GM23338 (cell line): Measurements from ENCODE around the gene RIBC2. TPM values are rescaled to one million over a fixed set of nuclear protein-coding genes. Genes with fewer than 3 reads are reported as not detected.

Source experiments
- ATAC-seq: fragments of 200-7000 bp; cut with Tn5 transposase; 3 replicates; pipeline ENCODE4 v1.9.1; 2020
- DNase-seq: peaks from one replicate; pipeline ENCODE4 v3.0.0-alpha.2; 2015; ENCODE audit warnings: low spot score
- H2AFZ ChIP-seq: fragments of 200-600 bp; sonication (generic); 2 replicates; pipeline ENCODE4 v1.8.0; 2016; ENCODE audit warnings: antibody characterized with exemption, mild to moderate bottlenecking, moderate library complexity
- H3F3A ChIP-seq: fragments of 200-600 bp; sonication (generic); replicated peaks from 2 replicates; pipeline ENCODE4 v1.8.0; 2017; ENCODE audit warnings: antibody characterized with exemption, mixed run types, low read depth
- H3K27ac ChIP-seq: fragments of 200-600 bp; sonication (generic); 2 replicates; pipeline ENCODE4 v1.6.1; 2016; ENCODE audit warnings: low read depth
- H3K27me3 ChIP-seq: fragments of 200-600 bp; sonication (generic); 2 replicates; pipeline ENCODE4 v1.8.0; 2016; ENCODE audit warnings: mild to moderate bottlenecking, mixed run types, moderate library complexity; ENCODE audit not compliant: insufficient read depth
- H3K36me3 ChIP-seq: fragments of 200-600 bp; sonication (generic); 2 replicates; pipeline ENCODE4 v1.8.0; 2016; ENCODE audit warnings: mild to moderate bottlenecking; ENCODE audit not compliant: insufficient read depth
- H3K4me1 ChIP-seq: fragments of 200-600 bp; sonication (generic); 2 replicates; pipeline ENCODE4 v1.8.0; 2016; ENCODE audit warnings: mild to moderate bottlenecking, moderate library complexity; ENCODE audit not compliant: insufficient read depth
- H3K4me2 ChIP-seq: fragments of 200-600 bp; sonication (generic); 2 replicates; pipeline ENCODE4 v1.7.1; 2017; ENCODE audit warnings: mixed run types
- H3K4me3 ChIP-seq: fragments of 200-600 bp; sonication (generic); 2 replicates; pipeline ENCODE4 v1.6.1; 2016; ENCODE audit warnings: mixed run types
- H3K79me2 ChIP-seq: fragments of 200-600 bp; sonication (generic); replicated peaks from 2 replicates; pipeline ENCODE4 v1.8.0; 2017; ENCODE audit warnings: mild to moderate bottlenecking; ENCODE audit not compliant: insufficient read depth
- H3K9me2 ChIP-seq: fragments of 200-600 bp; sonication (generic); 2 replicates; pipeline ENCODE4 v1.8.0; 2017; ENCODE audit not compliant: insufficient read depth
- H4K20me1 ChIP-seq: fragments of 200-600 bp; sonication (generic); replicated peaks from 2 replicates; pipeline ENCODE4 v1.8.0; 2017; ENCODE audit warnings: mild to moderate bottlenecking; ENCODE audit not compliant: insufficient read depth
- H3K27ac Mint-ChIP-seq: 2 replicates; pipeline ENCODE4 v1.8.0; 2020; ENCODE audit warnings: inconsistent platforms, mild to moderate bottlenecking, moderate library complexity, mixed read lengths
- H3K27me3 Mint-ChIP-seq: 3 replicates; pipeline ENCODE4 v1.8.0; 2022; ENCODE audit warnings: low read depth, mild to moderate bottlenecking, moderate library complexity, mixed read lengths, inconsistent platforms; ENCODE audit not compliant: insufficient read depth, poor library complexity
- H3K36me3 Mint-ChIP-seq: 3 replicates; pipeline ENCODE4 v1.8.0; 2021; ENCODE audit warnings: low read depth, mild to moderate bottlenecking, inconsistent platforms, moderate library complexity, mixed read lengths
- H3K4me1 Mint-ChIP-seq: 3 replicates; pipeline ENCODE4 v1.8.0; 2020; ENCODE audit warnings: mild to moderate bottlenecking, inconsistent platforms, mixed read lengths
- H3K4me3 Mint-ChIP-seq: 3 replicates; pipeline ENCODE4 v1.8.0; 2021; ENCODE audit warnings: moderate library complexity, mild to moderate bottlenecking, inconsistent platforms, mixed read lengths
- H3K9me3 Mint-ChIP-seq: 3 replicates; pipeline ENCODE4 v1.8.0; 2020; ENCODE audit warnings: moderate library complexity, mild to moderate bottlenecking, inconsistent platforms, mixed read lengths
- CREB1 ChIP-seq: fragments of 250-450 bp; sonication (Bioruptor Pico); IDR thresholded peaks from 2 replicates; pipeline ENCODE4 v1.5.0; 2020; ENCODE audit warnings: low read depth, mild to moderate bottlenecking, moderate library complexity
- CTCF ChIP-seq, 2 experiments: fragments of 200-600 bp in 1 of 2; sonication (generic) in 1 of 2; conservative IDR thresholded peaks; 2 replicates each; pipeline versions ENCODE4 v1.5.1 to v1.6.1; 2016 to 2017; ENCODE audit warnings: antibody characterized with exemption in 2 of 2, low read depth in 2 of 2, mild to moderate bottlenecking in 2 of 2, moderate library complexity in 1 of 2
- JUNB ChIP-seq: IDR thresholded peaks from one replicate; pipeline ENCODE4 v1.6.1; 2016; ENCODE audit warnings: antibody characterized with exemption; ENCODE audit not compliant: unreplicated experiment
- NANOG ChIP-seq: IDR thresholded peaks from 2 replicates; pipeline ENCODE4 v1.6.1; 2016; ENCODE audit warnings: antibody characterized with exemption, borderline replicate concordance
- POLR2AphosphoS5 ChIP-seq: IDR thresholded peaks from 2 replicates; pipeline ENCODE4 v1.6.1; 2016; ENCODE audit warnings: antibody characterized with exemption, low read depth
- ZNF114 ChIP-seq: fragments of 250-450 bp; sonication (Bioruptor Pico); IDR thresholded peaks from 2 replicates; pipeline ENCODE4 v1.5.0; 2020; ENCODE audit warnings: mild to moderate bottlenecking, moderate library complexity
- long read RNA-seq: library from polyadenylated mRNA; unstranded; transcript quantifications from one replicate; pipeline ENCODE4 v2.0.0, GENCODE V29; 2020; ENCODE audit not compliant: unreplicated experiment
- polyA plus RNA-seq: library from polyadenylated mRNA; unstranded; fragments of >200 nt; fragmentation: Nextera tagmentation; extraction: Ambion mirVana; gene quantifications from 2 replicates; pipeline ENCODE4 v1.2.1, GENCODE V29; 2016
- total RNA-seq: library from RNA; depleted of rRNA; stranded (reverse); fragments of >200 nt; shearing (Covaris generic); gene quantifications from 2 replicates; pipeline ENCODE4 v1.2.3, GENCODE V29; 2014; rRNA removed
- TF ChIP-seq, protein P1 (sequence below): IDR thresholded peaks from 2 replicates; pipeline ENCODE4 v1.6.1; 2016; ENCODE audit warnings: antibody characterized with exemption
- TF ChIP-seq, protein P2 (sequence below): IDR thresholded peaks from one replicate; pipeline ENCODE4 v1.6.1; 2018; ENCODE audit warnings: antibody characterized with exemption; ENCODE audit not compliant: unreplicated experiment

The RIBC2 gene
- total RNA-seq, result 2.2 TPM in 2 replicates
- polyA plus RNA-seq, result 1.8 and 2.8 TPM in 2 replicates
- long read RNA-seq, partial matches to known transcripts, result 0 of 2 reads
- long read RNA-seq, other reads (novel, unspliced or antisense), result 1 of 2 reads

DNA sequence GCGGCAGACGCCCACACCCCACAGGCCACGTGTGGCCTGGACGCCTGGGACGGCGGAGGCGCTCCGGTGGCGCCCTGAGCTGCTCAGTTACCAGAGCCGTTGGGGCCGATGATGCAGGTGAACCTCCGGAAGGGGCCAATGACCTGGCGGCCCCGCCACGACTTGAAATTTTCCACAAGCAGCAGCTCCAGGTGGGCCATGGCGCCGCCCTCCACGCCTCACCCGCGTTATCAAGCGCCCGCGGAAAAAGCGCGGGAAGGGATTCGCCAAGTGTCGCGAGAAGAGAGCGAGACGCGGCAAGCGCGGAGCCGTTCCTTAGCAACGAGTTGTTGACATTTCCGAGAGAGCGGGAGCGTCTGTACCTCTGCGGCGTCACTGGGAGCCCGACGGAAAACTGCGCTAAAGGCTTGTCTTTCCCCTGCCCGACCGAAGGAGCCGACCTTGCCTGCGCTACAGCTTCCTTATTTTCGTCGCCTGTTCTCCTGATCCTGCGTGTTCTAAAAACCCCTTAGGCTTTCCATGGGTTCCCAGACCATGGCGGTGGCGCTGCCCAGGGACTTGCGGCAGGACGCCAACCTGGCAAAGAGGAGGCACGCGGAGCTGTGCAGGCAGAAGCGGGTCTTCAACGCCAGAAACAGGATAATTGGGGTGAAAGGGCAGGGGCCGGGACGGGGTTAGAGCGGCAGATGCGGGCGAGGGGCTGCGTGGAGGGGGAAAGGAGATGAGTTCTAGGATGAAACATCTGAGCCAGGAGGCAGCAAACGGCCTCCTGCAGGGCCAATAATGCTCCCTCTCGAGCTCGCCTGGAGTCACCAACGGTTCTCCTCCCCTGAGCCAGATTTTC, at the start of gene RIBC2, which contains the start of gene SMC1B:
TSS of gene RIBC2 (plus strand) at position 326 of the 844 bp plus-strand sequence. CDS start at position 520, 194 bp downstream.
TSS of gene SMC1B (minus strand) at position 232 of the 844 bp plus-strand sequence. CDS start at position 200, 32 bp downstream.
- Histone ChIP-seq H3K36me3 (no peaks in the 10 kb centered on the region), H3K27ac (no peak within 1 kb of the TSS), H4K20me1 (no peaks in the 10 kb centered on the region), H3K4me1 (no peaks in the 10 kb centered on the region), H3F3A (no peaks in the 10 kb centered on the region), H3K4me3 (peak within 1 kb of the TSS; percentile 65), H3K9me2 (no peaks in the 10 kb centered on the region), H3K27me3 (peaks cover 29% of the 10 kb centered on the region), H3K79me2 (no peaks in the 10 kb centered on the region), H3K4me2 (peak within 1 kb of the TSS; percentile 90), H2AFZ (peak within 1 kb of the TSS; percentile 99)
- H3K27ac Mint-ChIP-seq, result no peak within 1 kb of the TSS
- TF ChIP-seq NANOG (no peak), JUNB (no peak), CTCF (conservative IDR thresholded peaks at IDR 0.05; ENCODE audit: low read depth in 2 of 2) (0 out of 4 replicates have a peak, but pooled peaks of 1 of the 2 experiments have one; percentile 12), POLR2AphosphoS5 (no peak), ZNF114 (CRISPR knock-in tag) (no peak), CREB1 (CRISPR knock-in tag) (peak; percentile 73)
- TF ChIP-seq, protein P1, sequence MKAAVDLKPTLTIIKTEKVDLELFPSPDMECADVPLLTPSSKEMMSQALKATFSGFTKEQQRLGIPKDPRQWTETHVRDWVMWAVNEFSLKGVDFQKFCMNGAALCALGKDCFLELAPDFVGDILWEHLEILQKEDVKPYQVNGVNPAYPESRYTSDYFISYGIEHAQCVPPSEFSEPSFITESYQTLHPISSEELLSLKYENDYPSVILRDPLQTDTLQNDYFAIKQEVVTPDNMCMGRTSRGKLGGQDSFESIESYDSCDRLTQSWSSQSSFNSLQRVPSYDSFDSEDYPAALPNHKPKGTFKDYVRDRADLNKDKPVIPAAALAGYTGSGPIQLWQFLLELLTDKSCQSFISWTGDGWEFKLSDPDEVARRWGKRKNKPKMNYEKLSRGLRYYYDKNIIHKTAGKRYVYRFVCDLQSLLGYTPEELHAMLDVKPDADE, result no peak
- TF ChIP-seq, protein P2, sequence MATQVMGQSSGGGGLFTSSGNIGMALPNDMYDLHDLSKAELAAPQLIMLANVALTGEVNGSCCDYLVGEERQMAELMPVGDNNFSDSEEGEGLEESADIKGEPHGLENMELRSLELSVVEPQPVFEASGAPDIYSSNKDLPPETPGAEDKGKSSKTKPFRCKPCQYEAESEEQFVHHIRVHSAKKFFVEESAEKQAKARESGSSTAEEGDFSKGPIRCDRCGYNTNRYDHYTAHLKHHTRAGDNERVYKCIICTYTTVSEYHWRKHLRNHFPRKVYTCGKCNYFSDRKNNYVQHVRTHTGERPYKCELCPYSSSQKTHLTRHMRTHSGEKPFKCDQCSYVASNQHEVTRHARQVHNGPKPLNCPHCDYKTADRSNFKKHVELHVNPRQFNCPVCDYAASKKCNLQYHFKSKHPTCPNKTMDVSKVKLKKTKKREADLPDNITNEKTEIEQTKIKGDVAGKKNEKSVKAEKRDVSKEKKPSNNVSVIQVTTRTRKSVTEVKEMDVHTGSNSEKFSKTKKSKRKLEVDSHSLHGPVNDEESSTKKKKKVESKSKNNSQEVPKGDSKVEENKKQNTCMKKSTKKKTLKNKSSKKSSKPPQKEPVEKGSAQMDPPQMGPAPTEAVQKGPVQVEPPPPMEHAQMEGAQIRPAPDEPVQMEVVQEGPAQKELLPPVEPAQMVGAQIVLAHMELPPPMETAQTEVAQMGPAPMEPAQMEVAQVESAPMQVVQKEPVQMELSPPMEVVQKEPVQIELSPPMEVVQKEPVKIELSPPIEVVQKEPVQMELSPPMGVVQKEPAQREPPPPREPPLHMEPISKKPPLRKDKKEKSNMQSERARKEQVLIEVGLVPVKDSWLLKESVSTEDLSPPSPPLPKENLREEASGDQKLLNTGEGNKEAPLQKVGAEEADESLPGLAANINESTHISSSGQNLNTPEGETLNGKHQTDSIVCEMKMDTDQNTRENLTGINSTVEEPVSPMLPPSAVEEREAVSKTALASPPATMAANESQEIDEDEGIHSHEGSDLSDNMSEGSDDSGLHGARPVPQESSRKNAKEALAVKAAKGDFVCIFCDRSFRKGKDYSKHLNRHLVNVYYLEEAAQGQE, result no peak
- DNase-seq (peak; percentile 98), ATAC-seq (peak; percentile 97)
- H3K4me1 Mint-ChIP-seq, result peaks cover 4% of the 10 kb centered on the region; the same call in 2 of the 3 replicates
- peaks cover 29% of the 10 kb centered on the region for H3K27me3 Mint-ChIP-seq
- peak within 1 kb of the TSS; percentile 76 for H3K4me3 Mint-ChIP-seq
- peaks cover 12% of the 10 kb centered on the region; the same call in 2 of the 3 replicates for H3K9me3 Mint-ChIP-seq
- peaks cover 5% of the 10 kb centered on the region for H3K36me3 Mint-ChIP-seq
